NCI-H2196 treated with DMSO at 0.1 percent for 48 hours (cell line): ENCODE measurements around the gene FAM217B.
A peak's percentile ranks its signal among the peaks of the same experiment; 100 is the strongest.

Experiments
- DNase-seq: peaks from one replicate; lab custom pipeline; 2025; ENCODE audit not compliant: unreplicated experiment; lab: John Stamatoyannopoulos, UW

FAM217B gene, protein sequence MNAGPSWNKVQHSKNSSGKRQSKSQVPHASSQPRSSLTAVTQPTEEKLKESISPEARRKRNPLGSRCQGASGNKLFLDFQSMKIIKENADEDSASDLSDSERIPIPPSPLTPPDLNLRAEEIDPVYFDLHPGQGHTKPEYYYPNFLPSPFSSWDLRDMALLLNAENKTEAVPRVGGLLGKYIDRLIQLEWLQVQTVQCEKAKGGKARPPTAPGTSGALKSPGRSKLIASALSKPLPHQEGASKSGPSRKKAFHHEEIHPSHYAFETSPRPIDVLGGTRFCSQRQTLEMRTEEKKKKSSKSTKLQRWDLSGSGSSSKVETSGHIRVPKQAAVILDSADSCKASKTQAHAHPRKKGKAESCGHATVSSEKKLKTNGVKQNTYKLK

GRCh38 chr20:59940129-59940955 is at the start of gene FAM217B, which contains the start of gene PPP1R3D:
Gene FAM217B (plus strand): TSS chr20:59940389. CDS start chr20:59943944, 3,555 bp downstream.
Gene PPP1R3D (minus strand): TSS chr20:59940305. CDS start chr20:59939931, 374 bp downstream.
- DNase-seq: peak; percentile 85

GRCh38 chr20:59891581-59891980 is 48.6 kb upstream of the FAM217B start:
- DNase-seq: no peak

GRCh38 chr20:59895908-59896307 is 44.3 kb upstream of the FAM217B start:
- DNase-seq: no peak

DNA sequence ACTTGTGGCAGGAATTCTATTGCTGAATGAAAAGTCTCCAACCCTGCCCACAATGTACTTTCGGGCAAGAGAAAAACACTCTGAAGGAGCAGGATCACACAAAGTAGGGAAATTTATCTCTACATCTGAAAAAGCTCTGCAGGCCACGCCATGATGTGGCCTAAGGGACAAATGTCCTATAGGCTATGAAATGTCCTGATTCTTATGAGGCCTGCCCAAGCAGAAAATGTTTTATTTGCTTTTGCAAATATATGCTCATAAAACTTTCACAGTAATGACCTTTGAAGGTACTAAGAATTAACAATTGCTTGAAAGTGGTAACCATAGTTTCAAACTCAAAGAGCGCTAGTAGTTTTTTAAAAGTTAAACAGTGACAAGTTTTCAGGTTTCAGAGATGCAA is 37.7 kb upstream of the FAM217B start:
- DNase-seq: no peak

DNA sequence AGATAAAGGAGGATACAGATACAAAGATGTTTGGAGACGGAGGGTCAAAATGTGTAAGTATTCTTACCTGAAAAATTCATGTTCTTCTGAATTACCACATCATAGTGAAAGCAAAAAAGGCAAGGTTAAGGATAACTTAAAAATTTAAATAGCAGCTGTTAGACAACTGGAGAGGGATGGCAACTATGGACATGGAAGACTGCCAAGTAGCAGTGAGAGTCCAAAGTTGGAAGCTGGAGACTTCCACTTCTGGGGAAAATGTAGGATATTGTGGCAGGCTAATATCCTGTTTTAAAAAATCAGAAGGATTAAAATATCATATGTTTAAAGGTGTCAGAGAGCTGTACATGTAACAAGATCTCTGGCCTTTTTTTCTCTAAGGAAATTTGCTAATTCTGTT is 36.6 kb upstream of the FAM217B start:
- DNase-seq: no peak

GRCh38 chr20:59908855-59909254 is 31.3 kb upstream of the FAM217B start:
- DNase-seq: no peak

GRCh38 chr20:59911041-59911440 is 29.1 kb upstream of the FAM217B start:
- DNase-seq: no peak

DNA sequence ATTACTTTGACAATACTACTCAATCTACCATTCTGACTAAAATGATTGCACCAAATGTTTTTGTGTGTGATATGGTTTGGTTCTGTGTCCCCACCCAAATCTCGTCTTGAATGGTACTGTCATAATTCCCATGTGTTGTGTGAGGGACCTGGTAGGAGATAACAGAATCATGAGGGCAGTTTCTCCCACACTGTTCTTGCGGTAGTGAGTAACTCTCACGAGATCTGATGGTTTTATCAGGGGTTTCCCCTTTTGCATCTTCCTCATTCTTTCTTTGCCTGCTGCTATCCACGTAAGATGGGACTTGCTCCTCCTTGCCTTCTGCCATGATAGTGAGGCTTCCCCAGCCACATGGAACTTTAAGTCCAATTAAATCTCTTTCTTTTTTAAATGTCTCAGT is 27.6 kb upstream of the FAM217B start:
- no peak for DNase-seq

- DNase-seq: no peak
These were observed 19.2 kb upstream of the FAM217B start for GRCh38 chr20:59920944-59921343.

- DNase-seq: no peak
These were observed 16.7 kb upstream of the FAM217B start for GRCh38 chr20:59923514-59923913.

GRCh38 chr20:59925359-59925758 is 14.8 kb upstream of the FAM217B start:
- no peak for DNase-seq

- no peak for DNase-seq
These were observed 14.3 kb upstream of the FAM217B start for GRCh38 chr20:59925899-59926298.

GRCh38 chr20:59931511-59932312 is 8.5 kb upstream of the FAM217B start:
- DNase-seq: no peak

- no peak for DNase-seq
These were observed 7.4 kb upstream of the FAM217B start for GRCh38 chr20:59932616-59933295.

DNA sequence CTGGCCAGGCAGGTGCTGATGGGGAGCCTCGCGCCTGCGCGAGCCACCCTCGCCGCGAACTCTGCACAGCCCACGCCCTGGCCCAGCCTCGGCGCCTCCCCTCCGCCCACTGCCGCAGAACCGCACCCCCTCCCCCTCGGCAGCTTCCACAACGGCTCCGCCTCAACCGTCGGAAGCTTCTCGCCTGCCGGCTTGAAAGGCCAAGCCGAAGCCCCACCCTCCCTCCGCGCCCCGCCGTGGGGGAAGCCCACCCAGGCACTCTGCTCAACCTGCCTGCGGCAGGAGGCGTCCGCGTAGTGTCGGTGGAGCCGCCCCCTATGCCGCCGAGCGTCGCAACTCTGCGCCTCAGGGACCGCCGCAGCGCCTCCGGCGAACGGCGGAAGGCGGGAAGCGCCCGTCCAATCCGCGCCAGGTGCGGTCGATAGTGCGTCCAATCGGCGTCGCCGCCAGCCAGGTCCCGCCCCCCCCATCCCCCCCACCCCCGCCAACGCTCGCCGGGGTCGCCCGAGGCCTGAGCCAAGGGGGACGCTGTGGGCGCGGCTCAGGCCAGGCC is 6.8 kb upstream of the FAM217B start, which contains the start of gene SYCP2:
Gene SYCP2 (minus strand): TSS at position 342 of the 553 bp plus-strand sequence. CDS start 11,224 bp downstream, outside the sequence.
- no peak for DNase-seq

DNA sequence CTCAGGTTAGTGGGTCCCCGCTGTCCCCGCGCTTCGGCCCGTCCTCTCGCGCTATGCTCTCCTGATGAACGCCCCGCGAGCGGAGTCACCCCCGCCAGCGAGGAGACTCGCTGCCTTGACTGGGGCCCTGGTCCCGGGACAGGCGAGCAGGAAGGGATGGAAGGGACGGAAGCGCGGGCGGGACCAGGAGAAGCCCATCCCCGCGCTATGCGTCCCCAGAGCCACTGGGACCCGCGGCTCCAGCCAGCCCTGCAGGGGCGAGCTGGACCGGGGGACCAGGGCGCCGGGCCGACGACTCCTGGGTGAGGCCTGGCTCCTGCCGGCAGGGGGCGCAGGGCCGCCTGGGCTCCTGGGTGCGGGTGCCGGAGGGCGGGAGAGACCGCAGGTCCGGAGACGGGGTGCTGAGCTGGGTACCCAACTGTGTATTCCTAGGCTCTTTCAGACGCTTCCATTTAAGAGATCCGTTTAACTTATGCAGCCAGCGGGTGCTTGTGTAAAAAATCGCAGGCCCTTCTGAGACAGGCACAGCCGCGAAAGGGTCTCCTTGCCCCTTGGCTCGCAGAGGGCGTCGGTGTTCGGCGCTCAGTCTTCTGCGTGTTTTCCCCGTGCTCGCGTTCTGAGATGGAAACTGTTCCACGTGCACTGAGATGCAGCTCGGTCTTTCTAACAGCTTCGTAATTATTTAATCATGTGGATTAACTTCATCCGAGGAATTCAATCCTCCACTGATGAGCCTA is 6.2 kb upstream of the FAM217B start:
- DNase-seq: no peak

DNA sequence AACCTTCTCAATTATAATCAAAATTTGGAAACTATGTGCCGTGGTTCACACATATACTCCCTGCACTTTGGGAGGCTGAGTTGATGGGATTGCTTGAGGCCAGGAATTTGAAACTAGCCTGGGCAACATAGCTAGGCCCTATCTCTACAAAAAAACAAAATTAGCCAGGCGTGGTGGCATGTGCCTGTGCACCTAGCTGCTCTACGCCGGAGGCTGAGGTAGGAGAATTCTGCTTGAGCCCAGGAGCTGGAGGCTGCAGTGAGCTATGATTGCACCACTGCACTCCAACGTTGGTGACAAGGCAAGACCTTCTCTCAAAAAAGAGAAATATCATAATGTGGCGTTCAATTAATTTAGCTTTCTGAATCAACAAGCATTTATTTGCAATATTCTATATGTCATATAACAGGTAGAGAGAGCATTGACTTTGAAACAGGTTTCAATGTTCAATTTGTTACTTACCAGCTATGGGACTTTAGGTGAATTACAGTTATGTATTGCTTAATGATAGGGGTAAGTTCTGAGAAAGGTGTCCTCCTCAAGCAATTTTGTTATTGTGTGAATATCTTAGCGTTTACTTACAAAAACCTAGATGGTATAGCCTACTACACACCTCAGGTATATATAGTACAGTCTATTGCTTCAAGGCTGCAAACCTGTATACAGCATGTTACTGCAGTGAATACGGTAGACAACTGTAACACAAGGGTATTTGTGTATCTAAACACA is 4.6 kb upstream of the FAM217B start:
- DNase-seq: no peak

- no peak for DNase-seq
These were observed 3.8 kb upstream of the FAM217B start for GRCh38 chr20:59936409-59936808.

DNA sequence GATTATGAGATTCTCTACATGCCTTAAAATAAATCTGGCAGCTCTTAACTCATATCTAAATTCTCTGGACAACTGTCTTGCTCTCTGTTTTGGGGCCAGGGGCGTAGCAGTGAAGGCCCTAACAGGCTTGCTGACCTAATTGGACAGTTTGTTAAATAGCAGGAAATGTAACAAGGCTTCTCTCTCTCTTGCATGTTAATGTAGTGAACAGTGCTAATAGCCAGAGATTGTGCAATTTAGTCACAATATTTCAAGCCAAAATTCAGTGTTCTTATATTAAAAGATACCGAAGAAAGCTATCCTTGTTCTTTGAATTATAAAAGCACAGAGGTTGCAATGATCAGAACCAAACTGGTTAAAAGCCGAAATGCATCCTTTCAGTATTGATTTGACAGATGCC is 3.0 kb upstream of the FAM217B start:
- DNase-seq: no peak
